Sigmoid colon (tissue), 4 donors: ENCODE measurements around the gene CDC20.

Experiments
- EP300 ChIP-seq, 4 donors: sonication (generic); formaldehyde crosslinking; IDR thresholded peaks; one replicate each; pipeline ENCODE4 v1.6.1; 2017; ENCODE audit warnings: antibody characterized with exemption in 4 of 4
- POLR2A ChIP-seq, 2 donors: fragments of 450-650 bp; IDR thresholded peaks; one replicate each; pipeline ENCODE4 v1.6.1; 2016; ENCODE audit warnings: antibody characterized with exemption in 2 of 2, mild to moderate bottlenecking in 2 of 2, moderate library complexity in 2 of 2
- TF ChIP-seq, protein P1 (sequence below), 4 experiments: fragments of 450-650 bp in 3 of 4; fragments of 200-600 bp in 1 of 4; IDR thresholded peaks; one replicate each; pipeline ENCODE4 v1.5.1; 2016 to 2019; ENCODE audit warnings: antibody characterized with exemption in 4 of 4, mild to moderate bottlenecking in 3 of 4, moderate library complexity in 2 of 4

GRCh38 chr1:43316738-43317520, 41.9 kb upstream of the CDC20 start:
- TF ChIP-seq, protein P1, sequence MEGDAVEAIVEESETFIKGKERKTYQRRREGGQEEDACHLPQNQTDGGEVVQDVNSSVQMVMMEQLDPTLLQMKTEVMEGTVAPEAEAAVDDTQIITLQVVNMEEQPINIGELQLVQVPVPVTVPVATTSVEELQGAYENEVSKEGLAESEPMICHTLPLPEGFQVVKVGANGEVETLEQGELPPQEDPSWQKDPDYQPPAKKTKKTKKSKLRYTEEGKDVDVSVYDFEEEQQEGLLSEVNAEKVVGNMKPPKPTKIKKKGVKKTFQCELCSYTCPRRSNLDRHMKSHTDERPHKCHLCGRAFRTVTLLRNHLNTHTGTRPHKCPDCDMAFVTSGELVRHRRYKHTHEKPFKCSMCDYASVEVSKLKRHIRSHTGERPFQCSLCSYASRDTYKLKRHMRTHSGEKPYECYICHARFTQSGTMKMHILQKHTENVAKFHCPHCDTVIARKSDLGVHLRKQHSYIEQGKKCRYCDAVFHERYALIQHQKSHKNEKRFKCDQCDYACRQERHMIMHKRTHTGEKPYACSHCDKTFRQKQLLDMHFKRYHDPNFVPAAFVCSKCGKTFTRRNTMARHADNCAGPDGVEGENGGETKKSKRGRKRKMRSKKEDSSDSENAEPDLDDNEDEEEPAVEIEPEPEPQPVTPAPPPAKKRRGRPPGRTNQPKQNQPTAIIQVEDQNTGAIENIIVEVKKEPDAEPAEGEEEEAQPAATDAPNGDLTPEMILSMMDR (IDR thresholded peaks at IDR 0.05): no peak
- TF ChIP-seq POLR2A (IDR thresholded peaks at IDR 0.05) (no peak), EP300 (IDR thresholded peaks at IDR 0.05) (no peak)
